MG63 (cell line): ENCODE results near the gene TNFRSF4. TPM values are rescaled to one million over a fixed set of nuclear protein-coding genes. Genes with fewer than 3 reads are reported as not detected.
A peak's percentile ranks its signal among the peaks of the same experiment; 100 is the strongest.
"Not testable (repeated sequence)": the region's sequence is repeated elsewhere in the genome, so short reads cannot be mapped to it uniquely, and the experiment has no call there.

Experiments used
- DNase-seq: peaks from one replicate; pipeline ENCODE4 v3.0.0-alpha.2; 2020
- H3K27me3 ChIP-seq: fragments of 250-450 bp; sonication (Bioruptor Pico); 2 replicates; pipeline ENCODE4 v1.5.1; 2020; ENCODE audit warnings: mild to moderate bottlenecking, moderate library complexity
- H3K36me3 ChIP-seq: fragments of 250-450 bp; sonication (Bioruptor Pico); 2 replicates; pipeline ENCODE4 v1.5.1; 2020; ENCODE audit warnings: mild to moderate bottlenecking, moderate library complexity
- H3K4me3 ChIP-seq: fragments of 250-450 bp; sonication (Bioruptor Pico); 2 replicates; pipeline ENCODE4 v1.5.1; 2020; ENCODE audit warnings: mild to moderate bottlenecking, moderate library complexity
- H3K9me3 ChIP-seq: fragments of 250-450 bp; sonication (Bioruptor Pico); 2 replicates; pipeline ENCODE4 v1.5.1; 2020; ENCODE audit warnings: mild to moderate bottlenecking, moderate library complexity
- total RNA-seq: library from RNA; depleted of rRNA; stranded (reverse); fragments of >200 nt; shearing (Covaris generic); gene quantifications from 2 replicates; pipeline ENCODE4 v1.2.3, GENCODE V29; 2014; ENCODE audit warnings: low replicate concordance

The TNFRSF4 gene
- total RNA-seq, 1 experiment from 2014 or later, result not detected

DNA sequence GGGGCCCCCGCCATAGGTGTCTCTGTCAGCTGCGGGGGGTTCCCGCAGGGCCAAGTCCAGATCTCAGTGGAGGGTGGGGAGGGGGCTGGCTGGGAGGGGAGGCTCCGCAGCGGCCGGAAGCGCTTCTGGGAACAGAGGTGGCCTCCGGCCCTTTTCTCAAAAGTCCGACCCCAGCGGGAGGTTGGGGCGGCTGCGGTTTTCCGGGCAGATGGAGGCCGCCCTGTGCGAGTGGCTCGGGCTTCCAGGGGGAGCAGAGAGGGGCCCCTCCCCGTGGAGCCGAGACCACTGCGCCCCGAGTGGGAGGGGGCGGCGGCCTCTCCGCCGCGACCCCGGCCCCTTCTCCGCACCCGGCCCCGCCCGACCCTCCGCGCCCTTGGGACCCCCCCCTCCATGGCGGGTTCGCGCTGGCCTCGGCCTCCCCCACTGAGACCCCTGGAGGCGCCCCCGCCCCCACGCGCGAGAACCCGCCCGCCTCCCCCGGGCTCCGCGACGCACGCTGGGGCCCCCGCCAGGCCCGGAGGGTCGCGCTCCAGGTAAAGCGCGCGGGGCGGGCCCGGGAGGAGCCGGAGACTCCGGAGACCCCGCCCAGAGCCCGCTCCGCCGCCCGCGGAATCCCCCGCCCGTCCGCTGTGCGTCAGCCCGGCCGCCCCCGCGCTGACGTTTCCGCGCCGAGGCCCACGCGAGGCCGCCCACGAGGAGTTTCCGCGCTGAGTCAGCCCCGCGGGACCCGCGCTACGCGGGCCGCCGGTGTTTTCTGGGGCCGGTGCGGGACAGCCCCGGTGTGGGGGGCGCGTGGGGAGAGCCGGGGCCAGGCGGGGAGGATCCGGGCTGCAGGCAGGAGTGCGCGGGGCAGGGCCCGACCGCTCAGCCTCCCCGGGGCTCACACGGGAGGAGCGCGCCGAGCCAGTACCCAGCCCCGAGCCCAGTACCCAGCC, 12.8 kb downstream of the TNFRSF4 start:
- Histone ChIP-seq H3K9me3 (no peaks in the 10 kb centered on the region), H3K27me3 (no peaks in the 10 kb centered on the region), H3K4me3 (peak overlapping the region; percentile 40), H3K36me3 (no peaks in the 10 kb centered on the region)
- peak; percentile 62 for DNase-seq

DNA sequence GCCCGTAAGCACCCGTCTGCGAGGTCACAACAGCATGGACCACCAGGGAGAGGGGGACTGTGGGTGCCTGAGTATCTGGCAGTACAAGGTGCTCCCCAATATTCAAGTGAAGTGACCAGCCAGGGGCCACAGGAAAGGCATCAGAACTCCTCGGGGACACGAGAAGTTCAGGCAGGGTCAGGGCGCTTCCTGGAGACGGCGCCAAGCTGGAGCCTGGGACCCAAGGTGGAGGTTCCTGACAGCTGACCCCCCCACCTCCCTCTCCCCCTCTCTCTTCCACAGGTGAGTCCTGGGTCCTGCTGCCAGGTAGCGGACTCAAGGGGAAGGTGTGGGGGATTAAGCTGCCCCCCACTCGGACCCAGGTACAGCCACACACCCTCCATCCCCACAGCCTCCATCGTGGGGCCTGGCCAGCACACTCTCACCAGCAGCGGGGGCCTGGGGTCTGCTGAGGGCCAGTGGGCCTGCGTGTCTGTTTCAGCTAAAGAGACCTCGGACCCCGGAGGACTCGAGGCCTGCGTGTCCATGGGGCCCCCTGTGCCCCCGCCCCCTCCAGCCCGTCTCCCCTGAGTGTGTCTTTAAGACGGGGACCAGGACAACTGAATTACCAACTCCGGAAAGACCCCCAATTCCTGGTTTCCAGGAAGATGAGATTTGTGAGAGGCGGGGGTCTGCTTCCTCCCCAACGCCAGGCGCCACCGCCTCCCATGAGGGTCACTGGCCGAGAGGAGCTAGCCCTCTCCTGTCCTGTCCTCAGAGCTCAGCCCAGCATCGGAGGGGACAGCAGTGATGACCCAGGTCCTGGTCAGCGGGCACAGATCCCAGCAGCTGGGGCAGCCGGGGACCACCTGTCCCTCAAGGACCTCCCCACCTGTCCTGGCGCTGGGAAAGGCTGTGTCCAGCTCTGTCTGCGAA, 13.7 kb downstream of the TNFRSF4 start:
- DNase-seq, result no peak
- Histone ChIP-seq H3K27me3 (no peaks in the 10 kb centered on the region), H3K4me3 (no peak overlapping the region), H3K36me3 (no peaks in the 10 kb centered on the region), H3K9me3 (no peaks in the 10 kb centered on the region)

GRCh38 chr1:1199141-1199960, 14.6 kb downstream of the TNFRSF4 start:
- H3K4me3 ChIP-seq, result no peak overlapping the region

GRCh38 chr1:1198423-1199140, 15.4 kb downstream of the TNFRSF4 start:
- DNase-seq, result no peak

More at GRCh38 chr1:1199141-1199960, 14.6 kb downstream of the TNFRSF4 start:
- no peaks in the 10 kb centered on the region for H3K9me3 ChIP-seq
- DNase-seq, result no peak
- no peaks in the 10 kb centered on the region for H3K36me3 ChIP-seq
- H3K27me3 ChIP-seq, result no peaks in the 10 kb centered on the region

DNA sequence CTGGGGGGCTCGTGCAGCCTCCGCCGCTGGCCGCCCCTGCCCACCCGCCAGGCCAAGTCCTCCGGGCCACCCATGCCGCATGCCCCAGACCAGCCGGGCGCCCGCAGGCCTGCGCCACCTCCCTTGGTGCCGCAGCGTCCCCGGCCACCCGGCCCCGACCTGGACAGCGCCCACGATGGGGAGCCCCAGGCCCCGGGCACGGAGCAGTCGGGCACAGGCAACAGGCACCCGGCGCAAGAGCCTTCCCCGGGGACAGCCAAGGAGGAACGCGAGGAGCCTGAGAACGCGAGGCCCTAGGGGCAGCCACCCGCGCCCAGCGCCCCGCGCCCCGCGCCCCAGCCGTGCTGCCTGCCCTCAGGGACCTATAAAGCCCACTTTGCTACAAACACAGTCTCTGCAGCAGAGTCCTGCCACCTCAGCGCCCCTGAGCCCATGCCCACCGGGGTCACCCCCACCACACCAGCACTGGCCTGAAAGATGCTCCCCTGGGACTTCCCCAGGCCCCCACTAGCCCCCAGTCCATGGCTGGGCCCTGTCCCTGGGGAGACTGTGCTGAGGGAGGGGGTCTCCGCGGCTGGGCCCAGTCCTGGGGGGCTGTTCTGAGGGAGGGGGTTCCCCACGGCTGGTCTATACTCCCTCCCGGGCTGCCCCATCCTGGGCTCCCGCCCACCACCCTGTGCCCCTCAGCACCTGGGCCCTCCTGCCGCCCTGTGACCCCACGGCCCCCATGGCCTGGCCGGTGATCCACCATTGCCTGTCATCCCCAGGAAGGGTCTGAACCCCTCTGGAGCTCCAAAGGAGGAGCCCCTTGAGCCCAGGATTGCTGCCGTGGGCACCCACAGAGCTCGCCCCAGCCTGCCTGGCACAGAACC, 16.2 kb downstream of the TNFRSF4 start:
- Histone ChIP-seq H3K4me3 (no peak overlapping the region), H3K27me3 (no peaks in the 10 kb centered on the region), H3K36me3 (no peaks in the 10 kb centered on the region), H3K9me3 (no peaks in the 10 kb centered on the region)
- DNase-seq, result no peak

More at GRCh38 chr1:1198423-1199140, 15.4 kb downstream of the TNFRSF4 start:
- Histone ChIP-seq H3K4me3 (no peak overlapping the region), H3K9me3 (no peaks in the 10 kb centered on the region), H3K27me3 (no peaks in the 10 kb centered on the region), H3K36me3 (no peaks in the 10 kb centered on the region)

DNA sequence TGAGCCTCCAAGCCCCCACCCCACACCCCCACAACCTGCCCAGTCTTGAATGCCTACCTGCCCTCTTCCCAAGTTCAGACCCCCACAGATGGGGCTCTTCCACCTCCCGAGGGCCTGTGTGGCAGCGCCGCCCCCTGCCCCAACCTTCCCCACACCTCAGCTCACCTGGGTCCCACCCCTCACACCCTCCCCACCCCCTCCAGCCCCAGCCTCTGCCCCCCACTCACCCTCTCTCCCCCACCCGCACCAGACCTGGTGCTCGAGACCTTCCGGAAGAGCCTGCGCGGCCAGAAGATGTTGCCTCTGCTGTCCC, 16.8 kb downstream of the TNFRSF4 start:
- H3K36me3 ChIP-seq, result no peaks in the 10 kb centered on the region
- no peak overlapping the region for H3K4me3 ChIP-seq
- H3K27me3 ChIP-seq, result no peaks in the 10 kb centered on the region
- DNase-seq, result no peak
- no peaks in the 10 kb centered on the region for H3K9me3 ChIP-seq

- no peak for DNase-seq
- no peaks in the 10 kb centered on the region for H3K36me3 ChIP-seq
- no peaks in the 10 kb centered on the region for H3K27me3 ChIP-seq
- H3K4me3 ChIP-seq, result no peak overlapping the region
- no peaks in the 10 kb centered on the region for H3K9me3 ChIP-seq
These were observed 17.3 kb downstream of the TNFRSF4 start for GRCh38 chr1:1196431-1197187.

- not testable (repeated sequence) for H3K36me3 ChIP-seq, H3K9me3 ChIP-seq, DNase-seq, H3K27me3 ChIP-seq, H3K4me3 ChIP-seq
These were observed 18.2 kb downstream of the TNFRSF4 start for GRCh38 chr1:1195726-1196125.

DNA sequence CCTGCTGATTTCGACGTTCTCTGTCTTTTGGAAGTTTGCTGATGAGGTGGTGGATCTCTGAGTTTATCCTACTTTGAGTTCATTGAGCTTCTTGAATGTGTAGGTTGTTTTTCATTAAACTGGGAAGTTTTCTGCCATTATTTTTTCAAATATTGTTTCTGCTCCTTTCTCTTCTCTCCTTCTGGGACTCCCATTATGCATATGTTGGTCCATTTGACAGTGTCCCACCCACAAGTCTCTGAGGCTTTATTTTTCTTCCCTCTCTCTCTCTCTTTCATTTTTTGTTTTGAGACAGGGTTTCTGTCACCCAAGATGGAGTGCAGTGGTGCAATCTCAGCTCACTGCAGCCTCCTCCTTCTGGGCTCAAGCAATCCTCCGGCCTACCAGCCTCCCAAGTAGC, 19.2 kb downstream of the TNFRSF4 start:
- H3K9me3 ChIP-seq, result no peaks in the 10 kb centered on the region
- H3K4me3 ChIP-seq, result no peak overlapping the region
- no peak for DNase-seq
- no peaks in the 10 kb centered on the region for H3K36me3 ChIP-seq
- no peaks in the 10 kb centered on the region for H3K27me3 ChIP-seq

- Histone ChIP-seq H3K9me3 (no peaks in the 10 kb centered on the region), H3K27me3 (no peaks in the 10 kb centered on the region), H3K4me3 (no peak overlapping the region), H3K36me3 (no peaks in the 10 kb centered on the region)
- DNase-seq, result no peak
These were observed 22.2 kb downstream of the TNFRSF4 start for GRCh38 chr1:1191734-1192133.

DNA sequence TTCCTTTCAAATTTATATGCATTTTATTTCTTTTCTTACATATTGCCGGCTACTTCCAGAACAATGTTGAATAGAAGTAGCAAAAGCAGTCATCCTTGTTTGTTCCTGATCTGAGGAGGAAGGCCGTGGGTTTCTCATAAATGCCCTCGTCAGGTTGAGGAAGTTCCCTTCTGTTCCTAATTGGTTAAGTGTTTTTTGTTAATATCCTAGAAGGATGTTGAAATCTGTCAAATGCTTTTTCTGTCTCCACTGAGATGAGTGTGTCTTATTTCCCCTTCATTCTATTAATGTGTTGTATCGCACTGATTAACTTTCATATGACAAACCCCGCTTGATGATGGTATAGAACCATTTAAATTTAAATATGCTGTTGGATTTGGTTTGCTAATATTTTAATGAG, 24.8 kb downstream of the TNFRSF4 start:
- DNase-seq, result no peak
- Histone ChIP-seq H3K9me3 (no peaks in the 10 kb centered on the region), H3K36me3 (no peaks in the 10 kb centered on the region), H3K27me3 (no peaks in the 10 kb centered on the region), H3K4me3 (no peak overlapping the region)

DNA sequence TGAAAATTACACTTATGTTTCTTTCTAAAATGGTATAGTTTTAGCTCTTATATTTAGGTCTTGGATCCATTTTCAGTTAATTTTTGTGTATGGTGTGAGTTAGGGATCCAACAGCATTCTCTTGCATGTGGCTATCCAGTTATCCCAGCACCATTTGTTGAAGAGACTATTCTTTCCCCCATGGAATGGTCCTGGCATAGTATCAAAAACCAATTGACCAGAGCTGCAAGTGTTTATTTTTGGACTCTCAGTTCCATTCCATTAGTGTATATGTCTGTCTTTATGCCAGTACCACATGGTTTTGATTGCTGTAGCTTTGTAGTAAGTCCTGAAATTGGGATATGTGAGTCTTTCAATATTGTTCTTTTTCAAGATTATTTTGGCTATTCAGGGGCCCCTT, 26.0 kb downstream of the TNFRSF4 start:
- Histone ChIP-seq H3K36me3 (no peaks in the 10 kb centered on the region), H3K9me3 (no peaks in the 10 kb centered on the region), H3K27me3 (no peaks in the 10 kb centered on the region), H3K4me3 (no peak overlapping the region)
- no peak for DNase-seq

DNA sequence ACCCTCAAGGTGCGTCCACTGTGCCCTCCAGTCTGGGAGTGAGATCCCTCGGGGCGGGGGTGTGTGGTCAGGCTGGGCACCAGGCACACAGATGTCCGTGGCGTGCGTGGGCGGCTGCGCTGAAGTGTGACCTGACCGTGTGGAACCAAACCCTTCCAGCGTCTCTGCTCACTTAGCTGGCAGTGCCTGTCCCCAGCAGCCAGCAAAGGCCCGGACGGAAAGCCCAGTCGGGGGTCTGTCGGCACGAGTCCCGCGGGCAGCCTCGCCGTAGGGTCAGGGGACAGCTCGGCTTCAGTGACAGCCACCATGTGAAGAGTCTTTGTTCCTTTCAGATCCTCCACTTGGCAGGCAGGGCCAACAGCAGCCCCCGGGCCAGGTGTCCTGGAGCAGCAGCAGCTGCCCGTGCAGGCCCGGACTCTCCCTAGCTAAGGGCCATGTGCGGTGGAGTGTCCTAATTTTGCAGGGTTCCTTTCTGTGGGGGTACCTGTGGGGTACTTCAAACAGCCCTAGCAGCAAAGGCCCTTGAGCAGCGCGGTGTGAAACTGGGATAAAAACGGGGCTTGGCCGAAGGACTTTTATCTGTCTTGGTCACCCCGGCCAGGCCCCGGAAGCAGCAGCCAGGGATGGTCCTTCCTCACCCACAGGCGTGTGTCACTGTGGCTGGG, 28.7 kb downstream of the TNFRSF4 start:
- Histone ChIP-seq H3K36me3 (no peaks in the 10 kb centered on the region), H3K27me3 (no peaks in the 10 kb centered on the region), H3K9me3 (no peaks in the 10 kb centered on the region), H3K4me3 (no peak overlapping the region)
- no peak for DNase-seq
